GM21423 (cell line): ENCODE data around the gene DFFB.
"Not testable (repeated sequence)": the region's sequence is repeated elsewhere in the genome, so short reads cannot be mapped to it uniquely, and the experiment has no call there.

ENCODE experiments used
- ATAC-seq: cut with Tn5 transposase; IDR thresholded peaks from one replicate; pipeline ENCODE4 v1.9.1; 2021; ENCODE audit warnings: mild to moderate bottlenecking, moderate library complexity; ENCODE audit not compliant: unreplicated experiment

DFFB gene

GRCh38 chr1:3856923-3857790 is at the start of gene DFFB, which contains the start of gene CEP104:
Gene DFFB, plus strand, starts transcription at chr1:3857476. Its CDS starts 128 bp downstream, at chr1:3857604.
Gene CEP104, minus strand, starts transcription at chr1:3857211. Its CDS starts 4,804 bp downstream, at chr1:3852407.
- ATAC-seq = peak; percentile 97

GRCh38 chr1:3807769-3808168 is 49.5 kb upstream of the DFFB start:
- ATAC-seq = no peak

- ATAC-seq = no peak
These were observed 47.6 kb upstream of the DFFB start for GRCh38 chr1:3809680-3810079.

GRCh38 chr1:3810149-3810761 is 47.0 kb upstream of the DFFB start:
- ATAC-seq = not testable (repeated sequence)

GRCh38 chr1:3811595-3811911 is 45.7 kb upstream of the DFFB start:
- ATAC-seq = no peak

- ATAC-seq = no peak
These were observed 43.2 kb upstream of the DFFB start for GRCh38 chr1:3814065-3814464.

GRCh38 chr1:3814771-3815561 is 42.3 kb upstream of the DFFB start:
- ATAC-seq = no peak

GRCh38 chr1:3816331-3817137 is 40.7 kb upstream of the DFFB start:
- no peak for ATAC-seq

- no peak for ATAC-seq
These were observed 40.0 kb upstream of the DFFB start for GRCh38 chr1:3817138-3817740.

- no peak for ATAC-seq
These were observed 39.3 kb upstream of the DFFB start for GRCh38 chr1:3817821-3818597.

GRCh38 chr1:3819771-3820200 is 37.5 kb upstream of the DFFB start:
- ATAC-seq = no peak

GRCh38 chr1:3820316-3820715 is 37.0 kb upstream of the DFFB start:
- no peak for ATAC-seq

- ATAC-seq = no peak
These were observed 36.3 kb upstream of the DFFB start for GRCh38 chr1:3821004-3821403.

GRCh38 chr1:3821447-3821846 is 35.8 kb upstream of the DFFB start:
- no peak for ATAC-seq

GRCh38 chr1:3821908-3822307 is 35.4 kb upstream of the DFFB start:
- no peak for ATAC-seq

- no peak for ATAC-seq
These were observed 34.9 kb upstream of the DFFB start for GRCh38 chr1:3822421-3822820.

GRCh38 chr1:3824650-3825049 is 32.6 kb upstream of the DFFB start:
- no peak for ATAC-seq

- no peak for ATAC-seq
These were observed 31.9 kb upstream of the DFFB start for GRCh38 chr1:3825356-3825755.

GRCh38 chr1:3827813-3828307 is 29.4 kb upstream of the DFFB start:
- no peak for ATAC-seq
